HG03460 (cell line): ENCODE measurements around the gene RTP5.
A peak's percentile ranks its signal among the peaks of the same experiment; 100 is the strongest.

Experiments
- ATAC-seq: cut with Tn5 transposase; IDR thresholded peaks from one replicate; pipeline ENCODE4 v1.9.1; 2021; ENCODE audit not compliant: unreplicated experiment

The RTP5 gene

GRCh38 chr2:241857572-241858121 lies 11.9 kb upstream of the RTP5 start:
- no peak for ATAC-seq

DNA sequence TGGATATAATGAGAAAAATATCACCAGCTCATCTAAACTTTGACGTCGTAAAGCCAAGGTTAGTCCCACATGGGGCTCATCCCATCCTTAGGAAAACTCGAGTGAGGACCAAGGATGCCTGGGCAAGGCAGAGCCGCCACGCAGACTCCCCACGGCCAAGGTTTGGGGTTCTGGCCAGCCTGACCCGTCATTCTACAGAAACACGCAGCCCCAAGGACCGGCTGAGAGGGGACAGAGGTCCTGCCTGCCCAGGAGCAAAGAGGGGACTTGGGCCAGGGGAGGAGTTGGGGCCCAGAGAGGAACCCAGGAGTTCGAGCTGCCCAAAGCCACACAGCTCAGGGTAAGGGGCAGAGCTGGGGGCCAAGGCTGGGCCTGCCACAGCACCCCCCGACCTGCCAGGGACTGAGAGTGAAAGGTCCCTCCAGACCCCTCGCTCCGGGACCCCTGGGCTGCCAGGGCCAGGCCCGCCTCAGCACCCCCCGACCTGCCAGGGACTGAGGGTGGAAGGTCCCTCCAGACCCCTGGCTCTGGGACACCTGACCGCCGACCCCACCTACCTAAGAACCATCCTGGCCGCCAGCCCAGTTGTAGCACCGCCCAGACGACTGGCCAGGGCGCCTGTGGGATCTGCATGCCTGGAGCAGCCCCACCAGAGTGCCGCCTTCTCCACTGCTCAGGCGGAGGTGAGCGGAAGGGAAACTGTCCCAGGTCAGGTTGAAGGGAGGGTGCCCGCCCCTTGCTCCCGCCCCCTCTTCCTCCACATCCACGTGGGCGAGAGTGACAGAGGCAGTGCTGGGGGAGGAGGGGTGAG lies 11.1 kb upstream of the RTP5 start, which contains the start of gene PDCD1:
Gene PDCD1 (minus strand): TSS at position 689 of the 811 bp plus-strand sequence. CDS start 56 bp downstream, at position 633.
- peak; percentile 43 for ATAC-seq

- ATAC-seq: peak; percentile 25
These were observed 10.5 kb upstream of the RTP5 start for GRCh38 chr2:241859017-241859435.

DNA sequence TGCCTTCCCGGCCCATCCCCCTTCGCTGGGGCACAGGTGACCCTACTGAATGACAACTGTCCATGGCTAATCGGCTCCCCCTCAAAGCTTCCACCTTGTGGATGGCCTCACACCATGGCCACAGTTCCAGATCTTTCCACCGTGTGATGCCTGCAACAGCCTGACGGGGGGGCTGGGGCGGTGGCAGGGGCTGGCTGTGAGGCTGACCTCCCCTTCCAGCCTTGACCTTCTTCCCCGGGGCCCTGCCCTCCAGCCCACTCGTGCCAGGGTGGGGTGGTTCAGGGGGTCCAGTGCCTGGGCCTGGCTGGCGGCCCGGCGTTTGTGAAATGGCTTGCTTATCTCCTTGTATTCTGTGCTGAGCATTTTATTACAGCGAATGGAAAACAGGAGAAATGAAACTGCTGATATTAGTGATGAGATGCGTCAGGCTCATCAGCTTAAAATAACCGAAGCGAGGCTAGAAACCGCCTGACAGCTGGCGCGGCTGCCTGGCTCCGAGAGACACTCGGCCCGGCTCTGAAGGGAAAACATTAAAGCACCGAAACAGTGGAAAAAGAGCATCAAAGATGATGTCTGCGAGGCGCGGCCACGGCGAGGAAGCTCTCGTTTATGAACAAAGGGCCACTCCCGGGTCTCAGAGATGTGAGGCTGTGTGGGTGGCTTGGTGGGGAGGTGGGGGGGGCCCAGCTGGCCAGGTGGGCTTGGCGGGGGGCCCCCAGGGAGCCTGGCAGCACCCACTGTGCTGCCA lies 9.9 kb upstream of the RTP5 start:
- peak; percentile 49 for ATAC-seq

DNA sequence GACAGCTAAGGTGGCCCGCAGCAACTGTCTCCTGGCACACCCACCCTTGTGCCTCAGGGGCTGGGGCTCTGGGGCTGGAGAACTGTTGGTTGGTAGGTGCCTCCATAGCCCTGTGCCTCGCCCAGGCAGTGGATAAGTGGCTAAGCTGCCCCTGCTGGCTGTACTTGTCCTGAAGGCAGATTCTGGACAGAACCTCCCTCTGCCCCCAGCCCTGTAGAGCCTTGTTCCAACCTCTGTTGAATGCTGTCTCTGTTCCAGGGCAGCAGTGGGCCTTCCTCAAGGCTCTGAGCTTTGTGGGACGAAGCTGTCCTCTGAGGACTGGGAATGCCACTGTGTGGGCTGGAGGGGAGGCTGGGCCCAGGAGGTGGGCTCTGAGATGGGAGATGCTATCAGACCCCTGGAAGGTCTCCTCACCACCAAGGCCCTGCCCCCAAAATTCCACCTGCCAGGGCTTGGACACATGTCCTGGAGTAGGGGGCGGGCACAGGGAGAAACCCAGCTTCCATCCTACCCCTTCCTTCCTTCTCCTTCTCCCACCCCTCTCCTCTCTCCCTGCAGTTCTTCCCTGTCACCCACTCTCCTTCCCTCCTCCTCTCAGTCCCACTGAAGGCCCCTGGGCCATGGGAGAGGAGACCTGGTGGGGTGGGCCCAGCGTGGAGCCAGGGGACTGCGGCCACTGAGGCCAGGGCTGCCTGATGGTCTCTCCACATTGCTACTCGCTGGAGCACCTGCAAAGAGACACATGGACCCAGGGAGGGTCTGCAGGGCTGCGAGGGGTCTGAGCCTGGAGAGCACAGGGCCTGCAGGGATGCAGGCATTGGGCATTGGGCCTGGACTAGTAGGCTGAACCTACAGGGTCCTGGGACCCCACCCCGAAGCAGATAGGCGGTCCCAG lies 9.1 kb upstream of the RTP5 start:
- ATAC-seq: no peak

- ATAC-seq: no peak
These were observed 8.3 kb upstream of the RTP5 start for GRCh38 chr2:241861264-241861663.

DNA sequence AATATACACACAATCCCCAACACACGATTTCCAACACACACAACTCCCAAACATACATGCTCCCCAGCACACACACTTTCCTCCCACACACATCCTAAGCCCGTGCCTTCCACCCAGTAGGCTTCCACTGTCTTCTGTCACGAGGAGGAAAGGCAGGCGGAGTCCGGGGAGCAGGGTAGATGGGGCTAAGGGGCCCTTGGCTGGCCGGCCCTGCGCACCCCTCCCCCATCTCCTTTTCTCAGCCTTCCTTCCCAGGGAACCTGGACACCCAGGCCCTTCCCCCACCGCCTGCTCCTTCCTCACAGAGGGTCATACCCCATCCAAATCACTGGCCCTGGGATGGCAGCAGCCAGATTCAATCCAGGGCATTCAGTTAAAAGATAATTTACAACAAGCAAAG lies 7.4 kb upstream of the RTP5 start:
- ATAC-seq: no peak

DNA sequence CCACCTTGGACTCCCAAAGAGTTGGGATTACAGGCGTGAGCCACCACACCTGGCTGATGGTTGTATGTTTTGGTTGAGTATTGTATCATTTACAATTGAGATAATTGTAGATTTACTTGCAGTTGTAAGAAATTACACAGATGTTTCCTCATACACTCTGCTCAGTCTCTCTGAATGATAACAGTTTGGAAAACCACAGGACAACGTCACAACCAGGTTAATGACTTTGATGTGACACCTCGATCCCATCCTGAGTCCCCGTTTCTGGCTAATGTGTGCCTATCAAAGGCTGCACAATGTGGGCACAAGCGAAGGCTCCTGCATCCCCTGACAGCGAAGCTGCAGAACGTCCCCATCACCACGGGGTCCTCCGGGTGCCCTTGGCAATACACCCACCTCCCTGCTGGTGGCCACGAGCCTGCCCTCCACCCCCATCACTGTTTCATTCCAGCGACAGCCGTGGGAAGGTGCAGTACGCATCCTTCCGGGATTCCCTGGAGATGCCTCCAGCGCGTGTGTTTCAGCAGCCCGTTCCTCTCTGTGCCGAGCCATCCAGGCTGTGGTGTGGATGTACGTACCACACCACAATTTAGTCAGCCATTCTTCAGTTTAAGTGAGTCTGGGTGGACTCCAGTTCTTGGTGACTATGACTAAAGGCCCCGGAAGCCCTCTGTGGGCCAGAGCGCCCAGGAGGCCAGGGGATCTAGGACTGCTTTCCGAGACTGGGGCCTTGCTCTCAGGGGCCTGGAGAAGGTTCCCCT lies 6.6 kb upstream of the RTP5 start:
- ATAC-seq: no peak

- ATAC-seq: no peak
These were observed 6.0 kb upstream of the RTP5 start for GRCh38 chr2:241863536-241863954.

GRCh38 chr2:241864168-241864849 lies 5.2 kb upstream of the RTP5 start:
- no peak for ATAC-seq

- ATAC-seq: no peak
These were observed 4.7 kb upstream of the RTP5 start for GRCh38 chr2:241864850-241865213.

DNA sequence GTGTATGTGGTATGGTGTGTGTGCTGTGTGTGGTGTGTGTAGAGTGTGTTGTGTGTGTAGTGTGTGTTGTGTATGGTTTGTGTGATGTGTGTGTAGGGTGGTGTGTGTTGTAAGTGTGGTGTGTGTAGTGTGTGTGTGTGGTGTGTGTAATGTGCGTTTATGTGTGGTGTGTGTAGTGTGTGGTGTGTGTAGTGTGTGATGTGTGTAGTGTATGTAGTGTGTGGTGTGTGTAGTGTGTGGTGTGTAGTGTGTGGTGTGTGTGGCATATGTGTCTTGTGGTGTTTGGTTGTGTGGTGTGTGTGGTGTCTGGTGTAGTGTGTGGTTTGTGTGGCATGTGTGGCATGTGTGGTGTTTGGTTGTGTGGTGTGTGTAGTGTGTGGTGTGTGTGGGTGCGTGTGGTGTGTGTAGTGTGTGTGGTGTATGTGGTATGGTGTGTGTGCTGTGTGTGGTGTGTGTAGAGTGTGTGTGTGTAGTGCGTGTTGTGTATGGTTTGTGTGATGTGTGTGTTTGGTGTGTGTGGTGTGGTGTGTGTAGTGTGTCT lies 4.0 kb upstream of the RTP5 start:
- no peak for ATAC-seq

- no peak for ATAC-seq
These were observed 3.4 kb upstream of the RTP5 start for GRCh38 chr2:241865957-241866789.

- no peak for ATAC-seq
These were observed 2.5 kb upstream of the RTP5 start for GRCh38 chr2:241866790-241867645.

DNA sequence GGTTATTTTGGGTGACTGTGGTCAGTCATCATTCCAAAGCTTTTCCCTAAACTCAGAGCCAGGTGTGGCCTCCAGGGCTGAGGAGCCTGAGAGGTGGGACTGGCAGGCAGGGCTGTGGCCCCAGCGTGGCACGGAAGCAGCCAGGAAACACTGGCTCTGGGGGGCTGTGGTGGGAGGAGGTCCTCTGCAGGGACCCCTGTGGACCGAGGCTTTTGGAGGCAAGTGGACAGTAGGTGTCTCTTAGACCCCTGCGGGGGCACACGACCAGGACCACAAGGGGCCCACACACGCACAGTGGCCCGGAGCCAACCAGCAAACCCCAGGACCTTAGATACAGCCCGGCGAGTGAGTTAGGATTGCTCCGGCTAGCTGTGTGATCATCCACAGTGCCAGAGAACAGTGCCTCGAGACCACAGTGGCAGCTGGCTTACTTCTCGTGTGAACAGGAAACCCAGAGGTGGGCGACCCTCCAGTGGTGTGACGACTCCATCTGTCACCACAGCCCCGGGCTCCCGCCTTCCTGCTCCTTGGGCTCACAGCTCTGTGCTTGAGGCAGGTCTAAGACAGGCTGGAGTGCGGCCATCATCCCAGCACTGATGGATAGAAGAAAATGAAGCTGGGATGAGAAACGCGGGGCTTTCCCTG lies 1.6 kb upstream of the RTP5 start:
- no peak for ATAC-seq

- no peak for ATAC-seq
These were observed 858 bp upstream of the RTP5 start for GRCh38 chr2:241868661-241869081.

DNA sequence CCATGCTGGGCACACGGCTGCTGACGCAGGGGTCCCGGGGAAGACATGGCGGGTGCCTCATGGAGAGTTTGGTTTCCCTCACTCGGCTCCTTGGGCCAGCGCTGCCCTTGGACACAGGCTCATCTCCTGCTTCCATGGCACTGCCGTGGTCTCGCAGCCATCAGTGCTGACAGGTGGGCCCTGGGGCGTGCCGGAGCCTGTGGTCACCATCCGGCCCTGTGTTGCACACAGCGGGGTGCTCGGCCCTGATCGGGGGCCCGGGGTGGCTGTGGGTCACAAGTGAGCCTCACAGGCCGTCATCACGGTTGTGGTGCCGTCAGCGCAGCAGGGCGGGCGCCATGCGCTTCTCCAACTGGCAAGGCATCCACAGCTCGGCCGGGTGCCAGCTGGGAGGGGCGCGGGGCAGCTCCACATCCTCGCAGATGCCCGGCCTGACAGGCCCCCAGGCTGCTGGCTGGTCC lies 582 bp downstream of the RTP5 start:
- no peak for ATAC-seq
